HEK293T (cell line): ENCODE results near the gene TCP11L2.
"Not testable (repeated sequence)": the region's sequence is repeated elsewhere in the genome, so short reads cannot be mapped to it uniquely, and the experiment has no call there.

Source experiments
- CTCF ChIA-PET: fragments of 350-600 bp; formaldehyde crosslinking; extraction: SDS; loops from one replicate; lab custom pipeline; 2021; ENCODE audit warnings: antibody characterized with exemption, inconsistent platforms; lab: Yijun Ruan, JAX
- POLR2A ChIA-PET: fragments of 350-600 bp; formaldehyde crosslinking; extraction: SDS; loops from one replicate; lab custom pipeline; 2020; ENCODE audit warnings: antibody characterized with exemption, inconsistent platforms; lab: Yijun Ruan, JAX
- DNase-seq: peaks from one replicate; pipeline ENCODE4 v3.0.0; 2012; ENCODE audit warnings: mixed read lengths; ENCODE audit errors: extremely low spot score
- ARNT ChIP-seq: fragments of 450-650 bp; IDR thresholded peaks from 2 replicates; pipeline ENCODE4 v1.6.1; 2017; ENCODE audit warnings: mild to moderate bottlenecking
- BHLHE40 ChIP-seq: fragments of 450-650 bp; IDR thresholded peaks from 2 replicates; pipeline ENCODE4 v1.6.1; 2016; ENCODE audit warnings: mild to moderate bottlenecking, moderate library complexity, borderline replicate concordance
- CTBP1 ChIP-seq: fragments of 450-650 bp; IDR thresholded peaks from 2 replicates; pipeline ENCODE4 v1.6.1; 2016; ENCODE audit warnings: borderline replicate concordance
- ELF4 ChIP-seq: fragments of 450-650 bp; IDR thresholded peaks from 2 replicates; pipeline ENCODE4 v1.6.1; 2017; ENCODE audit warnings: antibody characterized with exemption
- FOXA1 ChIP-seq: fragments of 450-650 bp; IDR thresholded peaks from 2 replicates; pipeline ENCODE4 v1.6.1; 2016; ENCODE audit warnings: mild to moderate bottlenecking
- FOXK2 ChIP-seq: fragments of 450-650 bp; IDR thresholded peaks from 2 replicates; pipeline ENCODE4 v1.6.1; 2016; ENCODE audit warnings: mild to moderate bottlenecking
- FOXM1 ChIP-seq: fragments of 450-650 bp; IDR thresholded peaks from 2 replicates; pipeline ENCODE4 v1.6.1; 2017; ENCODE audit warnings: mild to moderate bottlenecking, borderline replicate concordance
- HDGF ChIP-seq: fragments of 450-650 bp; IDR thresholded peaks from 2 replicates; pipeline ENCODE4 v1.6.1; 2017; ENCODE audit warnings: antibody characterized with exemption, borderline replicate concordance
- L3MBTL2 ChIP-seq: fragments of 450-650 bp; conservative IDR thresholded peaks from 2 replicates; pipeline ENCODE4 v1.6.1; 2016; ENCODE audit warnings: mild to moderate bottlenecking
- LEF1 ChIP-seq: fragments of 450-650 bp; IDR thresholded peaks from 2 replicates; pipeline ENCODE4 v1.6.1; 2017; ENCODE audit warnings: mild to moderate bottlenecking, borderline replicate concordance
- NFRKB ChIP-seq: fragments of 450-650 bp; IDR thresholded peaks from 2 replicates; pipeline ENCODE4 v1.6.1; 2016; ENCODE audit warnings: mild to moderate bottlenecking, moderate library complexity
- PKNOX1 ChIP-seq: fragments of 450-650 bp; IDR thresholded peaks from 2 replicates; pipeline ENCODE4 v1.6.1; 2016
- SP1 ChIP-seq: fragments of 450-650 bp; IDR thresholded peaks from 2 replicates; pipeline ENCODE4 v1.6.1; 2017
- SUZ12 ChIP-seq: fragments of 450-650 bp; IDR thresholded peaks from 2 replicates; pipeline ENCODE4 v1.6.1; 2016; ENCODE audit warnings: mild to moderate bottlenecking
- TARDBP ChIP-seq: fragments of 450-650 bp; IDR thresholded peaks from 2 replicates; pipeline ENCODE4 v1.6.1; 2016
- ZNF384 ChIP-seq: fragments of 450-650 bp; IDR thresholded peaks from 2 replicates; pipeline ENCODE4 v1.6.1; 2016

TCP11L2 gene

GRCh38 chr12:106281804-106282203 is 20.7 kb upstream of the TCP11L2 start:
- POLR2A ChIA-PET = interaction anchor here (1.0 kb wide), 1 partner anchor 48 kb away, joined by 3 read pairs; no protein-coding TSS in a partner anchor
- DNase-seq = no peak
- no peak for TF ChIP-seq ZNF384
- TF ChIP-seq FOXK2 = no peak
- TF ChIP-seq L3MBTL2 = no peak
- TF ChIP-seq ELF4 = no peak
- TF ChIP-seq BHLHE40 = no peak
- CTCF ChIA-PET = interaction anchor here (0.5 to 1.9 kb wide), 5 partner anchors 11 to 66 kb away, joined by 3 to 25 read pairs (median 9); no protein-coding TSS in a partner anchor

GRCh38 chr12:106282457-106283097 is 20.0 kb upstream of the TCP11L2 start:
- POLR2A ChIA-PET = interaction anchor here (1.0 kb wide), 1 partner anchor 49 kb away, joined by 3 read pairs; no protein-coding TSS in a partner anchor
- CTCF ChIA-PET = interaction anchor here (0.8 to 1.9 kb wide), 7 partner anchors 11 to 59 kb away, joined by 3 to 25 read pairs (median 5); no protein-coding TSS in a partner anchor
- peak; percentile 72 for DNase-seq
- TF ChIP-seq HDGF (no peak), ZNF384 (no peak), FOXA1 (no peak), FOXK2 (no peak), L3MBTL2 (no peak), ARNT (no peak)

- TF ChIP-seq HDGF (no peak), SP1 (no peak)
- DNase-seq = no peak
- ChIA-PET POLR2A (no interaction called here), CTCF (interaction anchor here (1.4 kb wide), 1 partner anchor 58 kb away, joined by 4 read pairs; no protein-coding TSS in a partner anchor)
Measured at GRCh38 chr12:106284358-106285105, 18.0 kb upstream of the TCP11L2 start.

GRCh38 chr12:106285982-106286381 is 16.6 kb upstream of the TCP11L2 start:
- DNase-seq = no peak
- TF ChIP-seq SP1 (no peak), BHLHE40 (no peak), NFRKB (no peak), ARNT (no peak), FOXM1 (no peak), FOXK2 (no peak), LEF1 (no peak), FOXA1 (no peak), CTBP1 (no peak), ELF4 (no peak), L3MBTL2 (no peak), ZNF384 (no peak), PKNOX1 (no peak)
- ChIA-PET CTCF (no interaction called here), POLR2A (no interaction called here)

GRCh38 chr12:106286576-106287162 is 15.9 kb upstream of the TCP11L2 start:
- CTCF ChIA-PET, DNase-seq, POLR2A ChIA-PET: not testable (repeated sequence)

- ChIA-PET CTCF (no interaction called here), POLR2A (no interaction called here)
- TF ChIP-seq LEF1 = no peak
- no peak for TF ChIP-seq BHLHE40
- TF ChIP-seq SP1 = no peak
- TF ChIP-seq ELF4 = no peak
- TF ChIP-seq ARNT = no peak
- no peak for TF ChIP-seq TARDBP
- no peak for DNase-seq
Measured at GRCh38 chr12:106287364-106287763, 15.2 kb upstream of the TCP11L2 start.

- no peak for DNase-seq
- ChIA-PET POLR2A (no interaction called here), CTCF (no interaction called here)
- TF ChIP-seq LEF1 = no peak
Measured at GRCh38 chr12:106288101-106288493, 14.4 kb upstream of the TCP11L2 start.

- TF ChIP-seq HDGF (no peak), ZNF384 (no peak), ELF4 (no peak), NFRKB (no peak), L3MBTL2 (no peak), CTBP1 (no peak), ARNT (no peak), FOXA1 (no peak), FOXK2 (no peak), TARDBP (no peak), FOXM1 (no peak), BHLHE40 (no peak), SUZ12 (no peak), PKNOX1 (no peak), SP1 (no peak), LEF1 (no peak)
- ChIA-PET POLR2A (no interaction called here), CTCF (no interaction called here)
- no peak for DNase-seq
Measured at GRCh38 chr12:106288494-106289195, 13.9 kb upstream of the TCP11L2 start.
